Caco-2 (cell line): ENCODE results near the gene QPCT. TPM values are rescaled to one million over a fixed set of nuclear protein-coding genes. Genes with fewer than 3 reads are reported as not detected.

Experiments used
- BruUV-seq: library from RNA; stranded (reverse); fragments of 400-500 nt; replicated peaks from 2 replicates; lab custom pipeline; 2021; lab: Mats Ljungman, UMichigan
- CTCF ChIA-PET: fragments of 300-600 bp; sonication (Branson Sonifier 250); formaldehyde crosslinking; loops from one replicate; lab custom pipeline; 2022; ENCODE audit warnings: antibody characterized with exemption; lab: Charles Lee
- POLR2A ChIA-PET: fragments of 300-600 bp; sonication (Branson Sonifier 250); formaldehyde crosslinking; loops from one replicate; lab custom pipeline; 2022; ENCODE audit warnings: antibody characterized with exemption; lab: Charles Lee
- DNase-seq, 2 experiments: peaks; one replicate each; pipeline versions ENCODE4 v3.0.0 to v3.0.0-alpha.2; 2020 to 2022
- H3K27me3 ChIP-seq: replicated peaks from 2 replicates; pipeline ENCODE4 v1.6.0; 2011; ENCODE audit warnings: low read length; ENCODE audit not compliant: control insufficient read depth, insufficient read depth
- H3K36me3 ChIP-seq: 2 replicates; pipeline ENCODE4 v1.5.1; 2011; ENCODE audit warnings: low read length; ENCODE audit not compliant: control insufficient read depth, insufficient read depth
- H3K4me1 ChIP-seq: fragments of 250-450 bp; sonication (Bioruptor Pico); 2 replicates; pipeline ENCODE4 v1.5.1; 2020; ENCODE audit warnings: mild to moderate bottlenecking
- H3K4me3 ChIP-seq: 2 replicates; pipeline ENCODE4 v1.5.1; 2011; ENCODE audit warnings: low read depth, mild to moderate bottlenecking, control low read depth, low read length
- H3K9me3 ChIP-seq: fragments of 250-450 bp; sonication (Bioruptor Pico); 2 replicates; pipeline ENCODE4 v1.5.1; 2020; ENCODE audit warnings: mild to moderate bottlenecking, moderate library complexity
- H3K27ac Mint-ChIP-seq: one replicate; pipeline ENCODE4 v1.8.0; 2022; ENCODE audit warnings: mixed read lengths; ENCODE audit not compliant: unreplicated experiment
- H3K27me3 Mint-ChIP-seq: one replicate; pipeline ENCODE4 v1.8.0; 2022; ENCODE audit warnings: mixed read lengths; ENCODE audit not compliant: insufficient read depth, unreplicated experiment
- H3K36me3 Mint-ChIP-seq: one replicate; pipeline ENCODE4 v1.8.0; 2022; ENCODE audit warnings: mild to moderate bottlenecking, mixed read lengths; ENCODE audit not compliant: insufficient read depth, unreplicated experiment
- H3K4me1 Mint-ChIP-seq: one replicate; pipeline ENCODE4 v1.8.0; 2022; ENCODE audit warnings: low read depth, mixed read lengths; ENCODE audit not compliant: unreplicated experiment
- H3K4me3 Mint-ChIP-seq: one replicate; pipeline ENCODE4 v1.8.0; 2022; ENCODE audit warnings: mild to moderate bottlenecking, moderate library complexity, mixed read lengths; ENCODE audit not compliant: unreplicated experiment
- H3K9me3 Mint-ChIP-seq: one replicate; pipeline ENCODE4 v1.8.0; 2022; ENCODE audit warnings: mixed read lengths; ENCODE audit not compliant: unreplicated experiment
- intact Hi-C: fragments of 100-400 bp; cut with micrococcal nuclease; formaldehyde crosslinking; loops from one replicate; pipeline ENCODE4 v1.10.0; 2022; ENCODE audit not compliant: unreplicated experiment
- total RNA-seq: library from RNA; stranded (reverse); gene quantifications from 2 replicates; pipeline ENCODE4 v1.2.3, GENCODE V29; 2022
- TF ChIP-seq, protein P1 (sequence below), 2 experiments: fragments of 200-600 bp in 1 of 2; IDR thresholded peaks; 1 replicate in 1 of 2; 2 replicates in 1 of 2; pipeline versions ENCODE4 v1.5.1 to v1.8.0; 2011 to 2022; ENCODE audit warnings: antibody characterized with exemption in 1 of 2, control low read depth in 1 of 2, inconsistent platforms in 1 of 2, low read depth in 1 of 2, low read length in 1 of 2, mild to moderate bottlenecking in 1 of 2, moderate library complexity in 1 of 2; ENCODE audit not compliant: insufficient read depth in 1 of 2, severe bottlenecking in 1 of 2, unreplicated experiment in 1 of 2

QPCT gene
- total RNA-seq, 1 experiment from 2014 or later: 4.7 TPM

DNA sequence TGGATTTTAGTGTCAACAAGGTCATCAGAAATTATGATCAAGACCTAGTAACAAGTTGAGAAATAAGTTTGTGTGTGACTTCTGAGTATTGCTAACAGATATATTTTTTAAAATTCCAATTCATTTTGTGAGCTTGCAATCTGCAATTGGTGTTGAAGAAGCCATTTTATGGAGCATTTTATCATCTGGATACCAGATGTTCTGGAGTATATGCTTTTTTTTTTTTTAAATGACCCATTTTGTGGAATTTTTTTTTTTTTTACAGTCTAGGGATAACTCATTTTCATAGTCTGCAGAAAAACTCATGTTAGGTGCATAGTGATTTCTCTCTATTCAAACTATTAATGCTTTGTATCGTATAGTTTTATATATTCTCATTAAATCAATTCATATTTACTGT is 12.6 kb downstream of the QPCT start:
- DNase-seq: no peak
- Histone ChIP-seq H3K4me3 (no peak overlapping the region), H3K36me3 (no peaks in the 10 kb centered on the region), H3K27me3 (no peaks in the 10 kb centered on the region), H3K4me1 (no peaks in the 10 kb centered on the region), H3K9me3 (no peaks in the 10 kb centered on the region)
- no peaks in the 10 kb centered on the region for H3K9me3 Mint-ChIP-seq
- ChIA-PET POLR2A (no interaction called here), CTCF (no interaction called here)
- no peak overlapping the region for H3K27ac Mint-ChIP-seq
- H3K36me3 Mint-ChIP-seq: no peaks in the 10 kb centered on the region
- BruUV-seq: no TSS peak
- intact Hi-C loops: no loop called here
- no peaks in the 10 kb centered on the region for H3K4me1 Mint-ChIP-seq
- TF ChIP-seq, protein P1, sequence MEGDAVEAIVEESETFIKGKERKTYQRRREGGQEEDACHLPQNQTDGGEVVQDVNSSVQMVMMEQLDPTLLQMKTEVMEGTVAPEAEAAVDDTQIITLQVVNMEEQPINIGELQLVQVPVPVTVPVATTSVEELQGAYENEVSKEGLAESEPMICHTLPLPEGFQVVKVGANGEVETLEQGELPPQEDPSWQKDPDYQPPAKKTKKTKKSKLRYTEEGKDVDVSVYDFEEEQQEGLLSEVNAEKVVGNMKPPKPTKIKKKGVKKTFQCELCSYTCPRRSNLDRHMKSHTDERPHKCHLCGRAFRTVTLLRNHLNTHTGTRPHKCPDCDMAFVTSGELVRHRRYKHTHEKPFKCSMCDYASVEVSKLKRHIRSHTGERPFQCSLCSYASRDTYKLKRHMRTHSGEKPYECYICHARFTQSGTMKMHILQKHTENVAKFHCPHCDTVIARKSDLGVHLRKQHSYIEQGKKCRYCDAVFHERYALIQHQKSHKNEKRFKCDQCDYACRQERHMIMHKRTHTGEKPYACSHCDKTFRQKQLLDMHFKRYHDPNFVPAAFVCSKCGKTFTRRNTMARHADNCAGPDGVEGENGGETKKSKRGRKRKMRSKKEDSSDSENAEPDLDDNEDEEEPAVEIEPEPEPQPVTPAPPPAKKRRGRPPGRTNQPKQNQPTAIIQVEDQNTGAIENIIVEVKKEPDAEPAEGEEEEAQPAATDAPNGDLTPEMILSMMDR (IDR thresholded peaks at IDR 0.05; ENCODE audit: insufficient read depth in 1 of 2, low read depth in 1 of 2, low read length in 1 of 2, severe bottlenecking in 1 of 2, unreplicated experiment in 1 of 2): no peak
- no peaks in the 10 kb centered on the region for H3K27me3 Mint-ChIP-seq
- H3K4me3 Mint-ChIP-seq: no peak overlapping the region

DNA sequence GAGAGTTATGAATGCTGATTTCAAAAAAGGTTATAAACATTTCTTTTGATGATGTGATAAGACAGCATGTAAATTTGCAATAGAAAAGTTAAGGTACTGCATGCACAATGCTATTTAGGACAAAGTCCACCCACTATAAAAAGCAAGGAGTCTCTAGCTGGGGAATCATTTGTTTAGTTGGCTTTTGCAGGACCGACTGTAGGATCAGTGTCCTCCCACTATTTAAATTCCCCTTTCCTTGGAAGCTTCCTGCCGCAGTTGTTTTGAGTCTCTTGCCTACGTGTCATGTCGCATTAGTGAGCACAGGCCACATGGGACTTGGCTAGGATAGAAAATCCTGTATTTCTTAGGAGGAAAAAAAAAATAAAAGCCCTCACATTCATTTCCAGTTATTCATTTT is 13.1 kb downstream of the QPCT start:
- no peaks in the 10 kb centered on the region for H3K4me1 ChIP-seq
- intact Hi-C loops: no loop called here
- Mint-ChIP-seq H3K27ac (no peak overlapping the region), H3K4me1 (no peaks in the 10 kb centered on the region), H3K4me3 (no peak overlapping the region), H3K9me3 (no peaks in the 10 kb centered on the region), H3K36me3 (no peaks in the 10 kb centered on the region), H3K27me3 (no peaks in the 10 kb centered on the region)
- H3K9me3 ChIP-seq: no peaks in the 10 kb centered on the region
- no peak overlapping the region for H3K4me3 ChIP-seq
- TF ChIP-seq, protein P1 (IDR thresholded peaks at IDR 0.05; ENCODE audit: insufficient read depth in 1 of 2, low read depth in 1 of 2, low read length in 1 of 2, severe bottlenecking in 1 of 2, unreplicated experiment in 1 of 2): no peak
- no peaks in the 10 kb centered on the region for H3K36me3 ChIP-seq
- no TSS peak for BruUV-seq
- DNase-seq: no peak
- POLR2A ChIA-PET: interaction anchor here (0.6 to 1.0 kb wide), 2 partner anchors 126 to 441 kb away, joined by 7 to 10 read pairs; partner anchors contain the start of genes CEBPZ and NDUFAF7
- H3K27me3 ChIP-seq: no peaks in the 10 kb centered on the region
- CTCF ChIA-PET: no interaction called here

DNA sequence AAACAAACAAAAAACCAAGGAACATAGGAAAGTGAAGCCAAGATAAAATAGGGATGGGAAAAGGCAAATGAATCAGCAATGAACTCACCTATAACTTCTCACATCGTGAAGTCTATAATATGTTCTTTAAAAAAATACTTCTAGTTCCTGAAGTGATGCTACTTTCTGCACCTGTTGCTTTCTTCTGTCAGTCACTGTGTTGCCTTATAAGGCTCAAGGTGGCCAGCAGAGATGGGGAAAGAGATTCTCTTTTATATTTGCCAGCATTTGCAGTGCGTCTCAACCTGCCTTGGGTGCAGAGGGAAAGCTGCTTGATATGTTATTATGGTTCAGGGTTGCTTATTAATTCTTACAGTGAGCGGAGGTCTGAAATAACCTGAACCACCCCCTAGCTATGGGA is 14.0 kb downstream of the QPCT start:
- intact Hi-C loops: no loop called here
- no peaks in the 10 kb centered on the region for H3K36me3 Mint-ChIP-seq
- Histone ChIP-seq H3K4me1 (no peaks in the 10 kb centered on the region), H3K27me3 (no peaks in the 10 kb centered on the region), H3K4me3 (no peak overlapping the region), H3K36me3 (no peaks in the 10 kb centered on the region), H3K9me3 (no peaks in the 10 kb centered on the region)
- BruUV-seq: no TSS peak
- ChIA-PET CTCF (no interaction called here), POLR2A (interaction anchor here (1.0 kb wide), 1 partner anchor 127 kb away, joined by 10 read pairs; the partner anchor contains the start of genes CEBPZ and NDUFAF7)
- no peak overlapping the region for H3K27ac Mint-ChIP-seq
- TF ChIP-seq, protein P1 (IDR thresholded peaks at IDR 0.05; ENCODE audit: insufficient read depth in 1 of 2, low read depth in 1 of 2, low read length in 1 of 2, severe bottlenecking in 1 of 2, unreplicated experiment in 1 of 2): no peak
- no peaks in the 10 kb centered on the region for H3K9me3 Mint-ChIP-seq
- no peak overlapping the region for H3K4me3 Mint-ChIP-seq
- H3K27me3 Mint-ChIP-seq: no peaks in the 10 kb centered on the region
- H3K4me1 Mint-ChIP-seq: no peaks in the 10 kb centered on the region
- DNase-seq: no peak
